DOHH2 (cell line): ENCODE measurements around the gene GABRR2.

ENCODE experiments used
- H3F3A ChIP-seq: fragments of 200-600 bp; sonication (generic), shearing (Covaris generic); 2 replicates; pipeline ENCODE4 v1.6.0; 2016; ENCODE audit warnings: antibody characterized with exemption, mild to moderate bottlenecking; ENCODE audit not compliant: control insufficient read depth, insufficient read depth
- H3K27ac ChIP-seq: fragments of 200-600 bp; sonication (generic); 2 replicates; pipeline ENCODE4 v1.5.1; 2014; ENCODE audit warnings: low read depth, mild to moderate bottlenecking, low read length, moderate library complexity
- H3K27me3 ChIP-seq: fragments of 200-600 bp; sonication (generic); 2 replicates; pipeline ENCODE4 v1.6.1; 2014; ENCODE audit warnings: mild to moderate bottlenecking, low read length, mixed read lengths; ENCODE audit not compliant: control insufficient read depth
- H3K36me3 ChIP-seq: fragments of 200-600 bp; sonication (generic); 2 replicates; pipeline ENCODE4 v1.6.1; 2014; ENCODE audit warnings: mild to moderate bottlenecking, low read length, moderate library complexity, mixed read lengths; ENCODE audit not compliant: control insufficient read depth
- H3K4me1 ChIP-seq: fragments of 200-600 bp; sonication (generic); 2 replicates; pipeline ENCODE4 v1.6.1; 2014; ENCODE audit warnings: mild to moderate bottlenecking, low read length, mixed read lengths; ENCODE audit not compliant: control insufficient read depth
- H3K4me2 ChIP-seq: fragments of 200-600 bp; sonication (generic); 2 replicates; pipeline ENCODE4 v1.6.0; 2014; ENCODE audit warnings: mild to moderate bottlenecking, low read length, moderate library complexity
- H3K4me3 ChIP-seq: fragments of 200-600 bp; sonication (generic); 2 replicates; pipeline ENCODE4 v1.5.1; 2014; ENCODE audit warnings: mild to moderate bottlenecking, low read length, mixed read lengths
- H3K79me2 ChIP-seq: fragments of 200-600 bp; sonication (generic); 2 replicates; pipeline ENCODE4 v1.6.1; 2014; ENCODE audit warnings: mild to moderate bottlenecking, low read length, mixed read lengths; ENCODE audit not compliant: control insufficient read depth
- H3K9me2 ChIP-seq: fragments of 200-600 bp; sonication (generic); replicated peaks from 2 replicates; pipeline ENCODE4 v1.6.1; 2014; ENCODE audit warnings: mild to moderate bottlenecking, low read length, mixed read lengths; ENCODE audit not compliant: control insufficient read depth
- H3K9me3 ChIP-seq: fragments of 200-600 bp; sonication (generic); 2 replicates; pipeline ENCODE4 v1.6.1; 2014; ENCODE audit warnings: antibody characterized with exemption, low read length, mixed read lengths; ENCODE audit not compliant: control insufficient read depth, insufficient read depth
- H4K20me1 ChIP-seq: fragments of 200-600 bp; sonication (generic); 2 replicates; pipeline ENCODE4 v1.6.0; 2014; ENCODE audit warnings: low read depth, mild to moderate bottlenecking, antibody characterized with exemption, low read length, moderate library complexity; ENCODE audit not compliant: control insufficient read depth, insufficient read depth
- CTCF ChIP-seq: fragments of 200-600 bp; sonication (generic); IDR thresholded peaks from one replicate; pipeline ENCODE4 v1.5.1; 2014; ENCODE audit warnings: antibody characterized with exemption, mild to moderate bottlenecking, low read depth, low read length; ENCODE audit not compliant: poor library complexity, severe bottlenecking
- EZH2phosphoT487 ChIP-seq: fragments of 200-600 bp; sonication (generic); IDR thresholded peaks from 2 replicates; pipeline ENCODE4 v1.6.1; 2017; ENCODE audit warnings: borderline replicate concordance, mild to moderate bottlenecking, antibody characterized with exemption, low read length, moderate library complexity, mixed read lengths

Gene GABRR2

GRCh38 chr6:89251170-89251569 lies 63.9 kb downstream of the GABRR2 start:
- Histone ChIP-seq H3K9me2 (no peaks in the 10 kb centered on the region), H3K4me3 (no peak overlapping the region), H4K20me1 (no peaks in the 10 kb centered on the region), H3K27me3 (no peaks in the 10 kb centered on the region), H3K79me2 (no peaks in the 10 kb centered on the region), H3K4me2 (no peak overlapping the region), H3K36me3 (no peaks in the 10 kb centered on the region), H3K9me3 (no peaks in the 10 kb centered on the region), H3K4me1 (no peaks in the 10 kb centered on the region), H3F3A (no peaks in the 10 kb centered on the region), H3K27ac (no peak overlapping the region)
- no peak for TF ChIP-seq EZH2phosphoT487
- TF ChIP-seq CTCF = no peak

DNA sequence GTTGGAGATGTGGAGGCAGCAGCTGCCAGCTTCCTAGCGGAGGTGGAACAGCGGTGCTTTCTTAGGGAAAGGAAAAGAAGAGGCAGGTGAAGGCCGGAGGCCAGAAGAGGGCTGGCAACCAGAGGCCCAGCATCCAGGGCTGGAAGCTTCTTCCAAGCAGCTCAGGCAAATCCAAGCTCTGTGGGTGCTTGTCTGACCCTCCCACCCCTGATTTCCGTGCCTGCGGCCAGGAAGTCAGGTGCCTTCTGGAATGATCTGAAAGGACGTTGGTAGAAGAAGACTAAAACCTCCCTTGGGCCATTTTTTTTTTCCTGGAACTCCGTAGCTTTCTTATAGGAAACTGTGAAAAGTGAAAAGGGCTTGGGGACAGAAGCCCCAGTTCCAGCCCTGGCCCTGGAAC lies 64.9 kb downstream of the GABRR2 start:
- Histone ChIP-seq H3K9me3 (no peaks in the 10 kb centered on the region), H3F3A (no peaks in the 10 kb centered on the region), H3K4me1 (no peaks in the 10 kb centered on the region), H3K79me2 (no peaks in the 10 kb centered on the region), H4K20me1 (no peaks in the 10 kb centered on the region), H3K4me3 (no peak overlapping the region), H3K9me2 (no peaks in the 10 kb centered on the region), H3K36me3 (no peaks in the 10 kb centered on the region), H3K27ac (no peak overlapping the region), H3K27me3 (no peaks in the 10 kb centered on the region), H3K4me2 (no peak overlapping the region)
- TF ChIP-seq CTCF (no peak), EZH2phosphoT487 (no peak)

GRCh38 chr6:89244241-89244985 lies 70.7 kb downstream of the GABRR2 start:
- no peaks in the 10 kb centered on the region for H3K9me2 ChIP-seq
- H3K27ac ChIP-seq = no peak overlapping the region
- no peaks in the 10 kb centered on the region for H3F3A ChIP-seq
- no peaks in the 10 kb centered on the region for H3K79me2 ChIP-seq
- peaks cover 11% of the 10 kb centered on the region for H3K4me1 ChIP-seq
- H3K9me3 ChIP-seq = no peaks in the 10 kb centered on the region
- no peaks in the 10 kb centered on the region for H3K27me3 ChIP-seq
- no peak overlapping the region for H3K4me2 ChIP-seq
- TF ChIP-seq CTCF (no peak), EZH2phosphoT487 (no peak)
- H4K20me1 ChIP-seq = no peaks in the 10 kb centered on the region
- H3K4me3 ChIP-seq = no peak overlapping the region
- H3K36me3 ChIP-seq = no peaks in the 10 kb centered on the region
